ENCODE results near the gene MRPL44.
A peak's percentile ranks its signal among the peaks of the same experiment; 100 is the strongest.
"Not testable (repeated sequence)": the region's sequence is repeated elsewhere in the genome, so short reads cannot be mapped to it uniquely, and the experiment has no call there.

Gene MRPL44

DNA sequence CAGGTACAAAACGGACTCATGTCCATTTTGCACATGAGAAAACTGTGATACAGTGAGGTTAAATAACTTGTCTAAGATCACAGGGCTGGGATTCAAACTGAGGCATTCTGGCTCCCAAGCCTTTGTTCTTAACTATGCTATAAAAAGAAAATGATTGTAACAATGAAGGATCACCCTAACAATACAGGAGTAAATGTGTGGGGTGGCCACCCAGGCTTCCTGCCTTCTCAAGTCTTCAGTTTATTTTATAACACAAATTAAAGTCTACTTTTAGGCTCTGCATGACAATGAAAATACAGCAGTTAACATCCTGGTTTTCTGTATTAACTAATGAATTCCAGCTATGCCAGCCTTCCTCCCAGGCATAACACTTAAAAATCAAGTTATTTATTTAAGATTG lies 19.7 kb upstream of the MRPL44 start:
- DNase-seq = no peak

DNA sequence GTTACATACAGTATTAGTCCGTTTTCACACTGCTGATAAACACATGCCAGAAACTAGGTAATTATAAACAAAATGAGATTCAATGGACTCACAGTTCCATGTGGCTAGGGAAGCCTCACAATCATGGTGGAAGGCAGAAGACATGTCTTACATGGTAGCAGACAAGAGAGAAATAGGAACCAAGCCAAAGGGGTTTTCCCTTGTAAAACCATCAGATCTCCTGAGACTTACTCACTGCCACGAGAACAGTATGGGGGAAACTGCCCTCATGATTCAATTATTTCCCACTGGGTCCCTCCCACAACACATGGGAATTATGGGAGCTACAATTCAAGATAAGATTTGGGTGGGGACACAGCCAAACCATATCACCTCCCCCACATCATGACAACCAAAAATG lies 17.8 kb upstream of the MRPL44 start:
- DNase-seq = not testable (repeated sequence)

GRCh38 chr2:223941579-223942277 lies 15.5 kb upstream of the MRPL44 start:
- DNase-seq = peak; percentile 84

GRCh38 chr2:223943135-223943534 lies 14.1 kb upstream of the MRPL44 start:
- DNase-seq = no peak

DNA sequence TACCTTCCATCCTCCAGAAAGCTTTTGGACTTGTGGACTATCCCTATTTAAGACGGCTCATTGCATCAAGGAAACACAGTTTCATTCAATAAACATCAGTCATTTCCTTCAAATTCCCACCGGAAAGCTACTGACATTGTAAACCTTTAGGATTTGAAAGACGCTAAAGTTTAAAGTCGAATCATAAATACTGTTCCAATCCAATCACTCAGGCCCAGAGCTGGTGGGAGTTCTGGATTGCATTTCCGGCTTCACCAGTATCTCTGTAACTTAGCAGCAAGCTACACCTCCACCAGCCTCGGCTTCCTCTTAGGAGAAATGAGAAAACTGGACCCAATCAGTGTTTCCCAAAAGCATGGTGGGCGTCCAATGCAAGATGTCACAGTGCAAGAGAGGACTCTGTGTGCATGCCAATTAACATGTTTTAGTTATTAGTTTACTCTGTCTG lies 13.7 kb upstream of the MRPL44 start:
- DNase-seq = no peak

GRCh38 chr2:223944166-223944702 lies 13.0 kb upstream of the MRPL44 start:
- peak; percentile 44 for DNase-seq

GRCh38 chr2:223944703-223945531 lies 12.3 kb upstream of the MRPL44 start, which contains the start of gene WDFY1:
WDFY1 (minus strand) TSS chr2:223945335; CDS start chr2:223945284, 51 bp downstream.
- DNase-seq = peak; percentile 87

DNA sequence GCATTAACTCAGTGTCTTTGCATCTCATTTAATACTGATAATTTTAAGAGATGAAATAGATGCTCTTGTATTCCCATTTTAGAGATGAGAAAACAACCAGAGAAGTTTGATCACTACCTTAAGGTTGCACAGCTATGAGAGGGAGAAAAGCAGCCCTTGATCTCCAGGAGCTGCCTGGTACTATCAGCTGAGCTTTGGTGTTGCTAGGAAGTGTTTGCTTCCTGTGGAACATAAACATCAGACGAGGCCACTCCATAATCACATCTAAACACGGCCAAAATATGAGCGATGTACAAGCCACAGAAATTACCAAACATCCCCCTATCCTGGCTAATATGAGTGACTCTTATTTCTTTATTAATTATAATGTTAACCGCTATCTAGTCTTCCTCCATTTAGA lies 11.5 kb upstream of the MRPL44 start:
- no peak for DNase-seq

- DNase-seq = no peak
These were observed 9.5 kb upstream of the MRPL44 start for GRCh38 chr2:223947711-223948205.

DNA sequence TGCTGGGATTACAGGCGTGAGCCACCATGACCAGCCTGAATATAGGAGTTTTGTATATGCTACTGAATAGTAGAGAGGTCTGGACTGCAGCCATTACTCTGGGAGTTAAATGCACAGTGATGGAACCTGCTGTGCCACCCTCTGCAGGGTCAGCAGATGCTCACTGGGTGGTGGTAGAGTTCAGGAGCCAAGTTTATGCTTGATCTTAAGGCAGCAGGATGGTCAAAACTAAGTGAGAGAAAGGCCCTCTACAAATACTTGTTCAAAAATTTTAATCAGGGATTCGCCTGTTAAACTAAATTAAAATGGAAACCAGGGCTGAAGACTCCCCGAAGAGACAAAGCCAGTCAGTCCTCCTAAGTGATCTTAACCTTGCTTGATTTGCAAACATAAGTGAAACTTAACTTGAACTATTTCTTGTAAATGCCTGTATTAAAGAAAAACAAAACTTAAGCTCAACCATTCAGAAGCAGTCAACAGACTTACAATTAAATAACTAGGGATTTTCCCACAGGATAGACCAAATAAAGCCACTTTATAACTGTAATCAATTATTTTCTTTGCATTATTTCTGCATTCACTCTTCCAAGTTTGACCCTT lies 7.9 kb upstream of the MRPL44 start:
- no peak for DNase-seq

GRCh38 chr2:223950448-223951347 lies 6.6 kb upstream of the MRPL44 start:
- DNase-seq = no peak

DNA sequence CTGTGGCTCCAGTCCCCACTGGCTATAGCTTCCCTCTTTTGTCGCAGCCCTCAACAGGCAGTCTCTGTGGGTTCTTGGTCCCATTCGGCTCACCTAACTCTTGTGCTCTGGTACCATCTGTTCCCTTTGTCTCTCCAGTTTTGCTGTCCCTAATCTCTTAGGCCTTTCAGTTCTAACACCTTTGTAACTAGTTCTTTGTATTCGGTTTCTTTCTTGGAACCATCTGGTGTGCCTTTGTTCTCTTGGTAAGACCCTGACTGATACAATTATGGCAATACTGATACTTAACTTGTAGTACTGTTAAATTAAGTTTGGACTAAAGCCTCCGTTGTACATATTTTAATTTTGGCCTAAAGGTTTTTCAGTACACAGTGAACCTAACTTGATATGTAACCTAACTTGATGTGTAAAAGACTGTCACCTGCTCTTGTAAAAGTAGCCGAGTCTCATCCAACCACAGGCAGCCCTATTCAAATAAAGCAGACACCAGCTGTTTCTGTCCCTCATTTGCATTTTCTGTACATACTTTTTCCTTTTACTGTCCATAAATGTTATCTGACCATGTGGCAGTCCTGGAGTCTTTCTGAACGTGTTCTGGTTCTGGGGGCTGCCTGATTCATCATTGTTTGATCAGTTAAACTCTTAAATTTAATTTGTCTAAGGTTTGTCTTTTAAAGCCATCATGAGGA lies 4.8 kb upstream of the MRPL44 start:
- DNase-seq = no peak

- no peak for DNase-seq
These were observed 2.9 kb upstream of the MRPL44 start for GRCh38 chr2:223954401-223954800.

GRCh38 chr2:223956300-223956699 lies 963 bp upstream of the MRPL44 start:
- DNase-seq = peak; percentile 28

GRCh38 chr2:223959688-223960087 lies 2.4 kb downstream of the MRPL44 start:
- DNase-seq = no peak

DNA sequence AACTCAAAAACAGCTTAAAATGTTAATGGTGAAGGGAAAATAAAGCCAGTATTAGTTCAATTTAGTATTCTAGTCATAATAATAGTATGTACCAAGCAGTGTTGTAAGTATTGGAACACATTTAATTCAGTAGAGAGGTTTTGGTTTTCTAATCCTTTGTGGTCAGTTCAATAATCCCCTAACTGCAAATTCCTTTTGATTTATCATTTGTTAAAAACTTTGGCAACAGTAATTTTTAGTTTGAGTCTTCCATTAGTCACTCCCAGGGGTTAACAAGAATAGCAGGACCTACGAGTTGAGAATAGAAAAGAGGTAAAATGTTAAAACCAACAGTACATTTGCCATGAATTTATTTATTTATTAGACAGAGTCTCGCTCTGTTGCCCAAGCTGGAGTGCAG lies 10.7 kb downstream of the MRPL44 start:
- DNase-seq = no peak

DNA sequence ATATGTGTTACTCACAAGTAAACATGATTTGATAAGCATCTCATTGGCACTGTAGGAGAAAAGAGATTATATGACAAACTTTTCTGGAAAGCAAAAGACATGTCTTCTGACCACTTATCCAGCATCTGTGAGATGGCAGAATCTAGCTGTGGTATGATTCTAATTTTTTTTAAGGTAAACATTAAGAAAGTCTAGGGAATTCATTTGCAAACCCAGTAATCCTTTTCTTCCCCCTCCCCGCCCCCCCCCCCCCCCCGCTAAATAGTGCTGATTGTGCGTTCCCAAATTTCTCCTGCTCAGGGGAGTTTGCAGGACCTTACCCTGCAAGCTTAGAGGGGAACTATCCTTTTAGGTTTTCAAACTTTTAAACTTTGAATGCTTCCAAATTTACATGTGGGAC lies 12.1 kb downstream of the MRPL44 start:
- no peak for DNase-seq

GRCh38 chr2:223969856-223970255 lies 12.6 kb downstream of the MRPL44 start:
- no peak for DNase-seq

DNA sequence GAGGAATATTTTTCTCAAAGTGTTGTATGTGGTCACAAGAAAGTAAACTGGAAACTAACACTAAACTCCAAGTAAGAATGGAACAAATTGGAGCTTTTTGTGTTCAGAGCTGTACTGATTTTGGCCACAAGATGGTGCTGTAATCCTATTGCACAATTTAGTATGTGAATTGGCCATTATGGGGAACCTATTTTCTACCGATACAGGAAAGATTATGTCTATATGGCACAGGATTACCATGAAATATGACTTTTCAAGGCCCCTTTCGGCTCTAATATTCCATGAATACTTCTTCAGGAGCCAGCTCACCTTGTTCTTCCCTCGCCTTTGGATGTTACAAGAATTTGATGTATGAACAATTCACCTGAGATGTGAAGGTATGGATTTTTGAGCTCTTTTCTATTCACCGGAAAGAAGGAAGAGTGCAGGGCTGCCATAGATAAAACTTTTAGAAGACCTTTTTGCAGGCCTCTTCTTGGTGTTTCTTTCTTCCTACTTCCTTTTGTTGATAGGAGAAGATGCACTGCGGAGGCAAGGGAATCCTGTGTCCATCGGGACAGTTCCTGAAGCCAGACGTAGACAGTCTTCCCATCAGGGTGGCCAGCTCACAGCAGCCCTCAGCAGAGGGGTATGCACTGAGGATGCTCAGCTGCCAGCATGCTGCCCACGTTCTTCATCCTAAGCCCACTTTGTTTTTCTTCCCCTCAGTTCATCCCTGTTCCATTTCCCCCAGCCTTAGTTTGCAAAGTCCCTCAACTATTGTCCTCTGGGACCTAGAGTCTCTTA lies 13.3 kb downstream of the MRPL44 start:
- DNase-seq = peak; percentile 67

DNA sequence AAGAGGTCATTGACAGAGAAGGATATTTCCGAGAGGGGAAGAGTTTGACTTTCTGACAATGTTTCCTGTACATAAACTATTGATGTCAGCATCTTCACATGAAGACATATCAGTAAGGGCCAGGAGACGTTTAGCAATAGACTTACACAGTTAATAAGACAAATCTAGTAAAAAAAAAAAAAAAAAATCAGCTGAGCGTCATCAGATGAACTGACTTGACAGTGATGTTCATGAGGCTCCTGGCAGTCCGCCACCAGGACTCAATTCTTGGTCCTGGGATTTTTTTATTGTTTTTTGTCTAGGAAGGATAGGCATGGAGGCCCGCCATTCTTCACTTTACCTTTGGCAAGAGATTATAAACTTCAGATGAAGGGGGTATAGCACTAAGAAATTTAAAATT lies 14.5 kb downstream of the MRPL44 start:
- no peak for DNase-seq

DNA sequence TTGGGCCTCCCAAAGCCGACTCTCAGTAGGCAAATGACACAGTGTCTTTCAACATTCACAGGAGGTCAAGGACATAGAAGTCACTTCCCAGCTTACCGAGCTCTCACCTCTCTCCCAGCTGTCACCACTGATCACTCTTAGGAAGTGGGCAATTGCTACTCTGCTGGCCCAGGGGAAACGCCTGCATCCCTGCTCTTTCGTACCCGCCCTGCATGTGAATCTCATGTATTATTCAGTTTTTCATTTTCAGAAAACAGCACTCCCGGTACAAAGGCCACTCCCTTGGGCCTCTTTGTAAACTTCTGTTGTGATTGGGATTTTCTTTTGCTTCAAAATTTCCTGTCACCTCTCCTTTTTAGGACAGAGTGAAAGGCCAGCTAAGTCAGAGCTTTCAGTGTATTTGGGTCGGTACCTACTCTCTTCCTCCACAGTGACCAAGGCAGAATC lies 15.4 kb downstream of the MRPL44 start:
- DNase-seq = no peak
